GM12801 (cell line): Measurements from ENCODE around the gene CASP7.

Experiments
- CTCF ChIP-seq: IDR thresholded peaks from one replicate; pipeline ENCODE4 v1.5.1; 2011; ENCODE audit warnings: control low read depth; ENCODE audit not compliant: insufficient read length; ENCODE audit errors: extremely low read depth

Gene CASP7

GRCh38 chr10:113656896-113657295 is 22.8 kb upstream of the CASP7 start:
- TF ChIP-seq CTCF = no peak

- TF ChIP-seq CTCF = no peak
Measured at GRCh38 chr10:113657544-113657943, 22.2 kb upstream of the CASP7 start.

GRCh38 chr10:113661332-113661731 is 18.4 kb upstream of the CASP7 start:
- TF ChIP-seq CTCF = no peak

- no peak for TF ChIP-seq CTCF
Measured at GRCh38 chr10:113663142-113663541, 16.6 kb upstream of the CASP7 start.

- TF ChIP-seq CTCF = no peak
Measured at GRCh38 chr10:113663908-113664307, 15.8 kb upstream of the CASP7 start, which contains the start of gene NRAP. NRAP (minus strand) TSS chr10:113664041; CDS start chr10:113663882, 159 bp downstream.

GRCh38 chr10:113665352-113665751 is 14.4 kb upstream of the CASP7 start:
- no peak for TF ChIP-seq CTCF

- no peak for TF ChIP-seq CTCF
Measured at GRCh38 chr10:113665806-113666354, 13.8 kb upstream of the CASP7 start.
